K562 (cell line): ENCODE measurements around the gene TAC3. TPM values are rescaled to one million over a fixed set of nuclear protein-coding genes. Genes with fewer than 3 reads are reported as not detected.
A peak's percentile ranks its signal among the peaks of the same experiment; 100 is the strongest.

Source experiments
- ATAC-seq: fragments of 200-7000 bp; cut with Tn5 transposase; 3 replicates; pipeline ENCODE4 v1.9.1; 2020; ENCODE audit warnings: moderate library complexity
- BruUV-seq: library from RNA; stranded (reverse); fragments of 400-500 nt; replicated peaks from 2 replicates; lab custom pipeline; 2021; lab: Mats Ljungman, UMichigan
- CTCF ChIA-PET: fragments of 300-600 bp; formaldehyde crosslinking; extraction: SDS; loops from one replicate; lab custom pipeline; 2021; ENCODE audit warnings: low intra/inter-chr PET ratio; lab: Yijun Ruan, JAX
- POLR2A ChIA-PET: fragments of 300-600, 350-650 bp; sonication (Branson Sonifier 250); formaldehyde crosslinking; extraction: SDS; loops from one replicate; lab custom pipeline; 2021; ENCODE audit warnings: antibody characterized with exemption, inconsistent platforms; lab: Yijun Ruan, JAX
- DNase-seq, 4 experiments: peaks; one replicate each; pipeline versions ENCODE4 v3.0.0 to v3.0.0-alpha.2; 2011 to 2018; ENCODE audit warnings: low spot score in 3 of 4, mixed read lengths in 3 of 4; ENCODE audit errors: extremely low read depth in 1 of 4
- FAIRE-seq: peaks from 2 replicates; lab custom pipeline; 2011; peaks lifted over from hg19 to GRCh38; lab: Jason Lieb, UNC
- H2AFZ ChIP-seq: 2 replicates; pipeline ENCODE4 v1.6.0; 2011; ENCODE audit warnings: low read depth, low read length, control low read depth, inconsistent platforms
- H3K27ac ChIP-seq: fragments of 200-600 bp; 3 replicates; pipeline ENCODE4 v1.8.0; 2011; ENCODE audit warnings: low read depth, mild to moderate bottlenecking, control low read depth, inconsistent platforms, low read length, moderate library complexity, mixed read lengths; ENCODE audit errors: extremely low read depth
- H3K27me3 ChIP-seq, 2 experiments: fragments of 300-600 bp in 1 of 2; 2 replicates in 1 of 2; 3 replicates in 1 of 2; pipeline versions ENCODE4 v1.6.0 to v1.8.0; 2011; ENCODE audit warnings: inconsistent platforms in 2 of 2, low read length in 2 of 2, mild to moderate bottlenecking in 1 of 2, mixed read lengths in 1 of 2, moderate library complexity in 1 of 2; ENCODE audit not compliant: control insufficient read depth in 2 of 2, insufficient read depth in 2 of 2
- H3K36me3 ChIP-seq: fragments of 300-600 bp; 3 replicates; pipeline ENCODE4 v1.8.0; 2011; ENCODE audit warnings: mild to moderate bottlenecking, low read length, inconsistent platforms; ENCODE audit not compliant: control insufficient read depth, insufficient read depth
- H3K4me1 ChIP-seq, 2 experiments: fragments of 200-600 bp in 1 of 2; replicated peaks in 1 of 2; 2 replicates in 1 of 2; 3 replicates in 1 of 2; pipeline versions ENCODE4 v1.5.1 to v1.8.0; 2011; ENCODE audit warnings: inconsistent platforms in 2 of 2, low read length in 2 of 2, mild to moderate bottlenecking in 1 of 2, mixed read lengths in 1 of 2, moderate library complexity in 1 of 2; ENCODE audit not compliant: control insufficient read depth in 2 of 2, insufficient read depth in 2 of 2
- H3K4me2 ChIP-seq: 2 replicates; pipeline ENCODE4 v1.6.1; 2011; ENCODE audit warnings: low read length, control low read depth, inconsistent platforms, mixed read lengths; ENCODE audit not compliant: insufficient read depth
- H3K4me3 ChIP-seq: fragments of 200-600 bp; sonication (generic), shearing (Covaris generic); 2 replicates; pipeline ENCODE4 v1.5.1; 2016; ENCODE audit warnings: control low read depth, inconsistent platforms
- H3K79me2 ChIP-seq: fragments of 200-600 bp; 3 replicates; pipeline ENCODE4 v1.8.0; 2011; ENCODE audit warnings: low read length, inconsistent platforms; ENCODE audit not compliant: control insufficient read depth, insufficient read depth
- H3K9ac ChIP-seq, 2 experiments: 2 replicates each; pipeline versions ENCODE4 v1.6.0 to v1.6.1; 2011; ENCODE audit warnings: low read depth in 2 of 2, low read length in 2 of 2, control low read depth in 1 of 2, inconsistent platforms in 1 of 2, mild to moderate bottlenecking in 1 of 2, mixed read lengths in 1 of 2; ENCODE audit not compliant: insufficient read depth in 1 of 2
- H3K9me1 ChIP-seq: one replicate; pipeline ENCODE4 v1.6.0; 2011; ENCODE audit warnings: inconsistent platforms, mild to moderate bottlenecking, low read length, moderate library complexity; ENCODE audit not compliant: control insufficient read depth, insufficient read depth
- H3K9me3 ChIP-seq: replicated peaks from 2 replicates; pipeline ENCODE4 v1.5.1; 2011; ENCODE audit warnings: low read depth, low read length, inconsistent platforms; ENCODE audit not compliant: control insufficient read depth, insufficient read depth
- H4K20me1 ChIP-seq: replicated peaks from 2 replicates; pipeline ENCODE4 v1.6.1; 2011; ENCODE audit warnings: low read length, inconsistent platforms, mixed read lengths; ENCODE audit not compliant: control insufficient read depth, insufficient read depth
- ETS2 ChIP-seq: IDR thresholded peaks from 2 replicates; pipeline ENCODE4 v1.6.1; 2016; ENCODE audit warnings: borderline replicate concordance, missing genetic modification characterization, mild to moderate bottlenecking, moderate library complexity, missing compliant biosample characterization; ENCODE audit not compliant: poor library complexity, severe bottlenecking
- ZNF124 ChIP-seq: sonication (generic); formaldehyde crosslinking; IDR thresholded peaks from 2 replicates; pipeline ENCODE4 v1.8.1; 2022; ENCODE audit warnings: missing genetic modification reagents
- WGBS: fragments of 100-300 bp; shearing (Covaris generic); methylation state at CpG from one replicate; pipeline ENCODE4 v1.1.6; 2016; ENCODE audit warnings: low coverage, mixed read lengths; ENCODE audit not compliant: insufficient coverage; ENCODE audit errors: missing lambda C conversion rate; 5-methylcytosine and 5-hydroxymethylcytosine counted together
- in situ Hi-C: fragments of 300-500 bp; cut with MboI; formaldehyde crosslinking; loops from 4 replicates; pipeline ENCODE4 v1.15.0; 2018; ENCODE audit warnings: inconsistent platforms, mixed read lengths
- intact Hi-C: fragments of 100-400 bp; cut with micrococcal nuclease; formaldehyde crosslinking; loops from 2 replicates; pipeline ENCODE4 v1.14.2; 2022
- polyA plus RNA-seq, 8 experiments: library from polyadenylated mRNA; depleted of rRNA in 4 of 8; stranded (reverse) in 5 of 8; unstranded in 3 of 8; fragments of >200 nt; fragmentation: Nextera tagmentation in 2 of 8; fragmentation: Illumina TruSeq in 1 of 8; extraction: Ambion mirVana in 2 of 8; extraction: Trizol in 1 of 8; gene quantifications; 2 replicates each; pipeline versions ENCODE4 v1.2.1 to v1.2.3, GENCODE V29; 2011 to 2014; ENCODE audit warnings: inconsistent platforms in 1 of 8, missing spikeins in 1 of 8
- total RNA-seq, 7 experiments: library from RNA; depleted of rRNA in 6 of 7; stranded (reverse); fragments of >200 nt in 6 of 7; fragmentation: Illumina TruSeq in 2 of 7; extraction: Trizol in 2 of 7; gene quantifications; 2 replicates each; pipeline versions ENCODE4 v1.2.1 to v1.2.3, GENCODE V29; 2011 to 2021; ENCODE audit warnings: low replicate concordance in 1 of 7
- TF ChIP-seq, protein P1 (sequence below): sonication (generic); formaldehyde crosslinking; IDR thresholded peaks from 2 replicates; pipeline ENCODE4 v1.8.0; 2022; ENCODE audit warnings: missing genetic modification reagents, mild to moderate bottlenecking, borderline replicate concordance
- TF ChIP-seq, protein P2 (sequence below): fragments of 450-650 bp; IDR thresholded peaks from 2 replicates; pipeline ENCODE4 v1.7.0; 2016; ENCODE audit warnings: borderline replicate concordance
- TF ChIP-seq, protein P3 (sequence below): sonication (generic); formaldehyde crosslinking; IDR thresholded peaks from 2 replicates; pipeline ENCODE4 v1.8.0; 2022; ENCODE audit warnings: missing genetic modification reagents, mild to moderate bottlenecking, moderate library complexity, borderline replicate concordance

TAC3 gene
- total and polyA plus RNA-seq, 9 of the 15 experiments (the other 6 are each of a cell fraction or from before 2014, with no cell fraction given): 0.29 to 2.8 (median 1.4) TPM

DNA sequence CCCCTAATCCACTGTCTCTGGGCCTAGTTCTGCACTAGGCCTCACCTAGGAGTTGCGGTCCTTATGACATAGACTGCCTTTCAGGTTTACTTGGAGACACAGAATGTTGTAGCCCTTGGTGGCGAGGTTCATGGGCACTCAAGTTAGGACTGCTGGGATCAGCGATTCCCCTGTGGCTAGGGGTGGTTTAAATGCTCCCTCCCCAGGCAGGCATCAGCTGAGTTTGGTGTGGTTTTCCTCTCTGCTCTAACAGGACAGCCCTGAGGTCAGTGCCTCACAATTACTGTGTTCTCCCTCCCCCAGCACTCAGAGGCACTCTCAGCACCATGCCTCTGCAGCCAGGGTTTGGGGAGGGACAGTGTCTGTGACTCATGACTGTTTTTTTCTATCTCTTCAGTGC is 36.7 kb downstream of the TAC3 start:
- Histone ChIP-seq H3K36me3 (no peaks in the 10 kb centered on the region), H3K27me3 (no peaks in the 10 kb centered on the region), H3K27ac (no peak overlapping the region), H3K4me3 (no peak overlapping the region), H4K20me1 (no peaks in the 10 kb centered on the region), H2AFZ (0 out of 2 replicates have a peak overlapping the region, but pooled peaks have one; percentile 7), H3K79me2 (no peaks in the 10 kb centered on the region), H3K4me2 (no peak overlapping the region), H3K9me3 (no peaks in the 10 kb centered on the region), H3K9ac (peak overlapping the region in 1 of 2 experiments; percentile 45; a peak in 1 of 4 replicates), H3K9me1 (no peaks in the 10 kb centered on the region), H3K4me1 (0 out of 5 replicates have a peak, but pooled peaks cover 0 to 3% of the 10 kb centered on the region in 2 experiments)
- TF ChIP-seq, protein P1, sequence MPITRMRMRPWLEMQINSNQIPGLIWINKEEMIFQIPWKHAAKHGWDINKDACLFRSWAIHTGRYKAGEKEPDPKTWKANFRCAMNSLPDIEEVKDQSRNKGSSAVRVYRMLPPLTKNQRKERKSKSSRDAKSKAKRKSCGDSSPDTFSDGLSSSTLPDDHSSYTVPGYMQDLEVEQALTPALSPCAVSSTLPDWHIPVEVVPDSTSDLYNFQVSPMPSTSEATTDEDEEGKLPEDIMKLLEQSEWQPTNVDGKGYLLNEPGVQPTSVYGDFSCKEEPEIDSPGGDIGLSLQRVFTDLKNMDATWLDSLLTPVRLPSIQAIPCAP: no peak
- TF ChIP-seq ETS2: no peak
- TF ChIP-seq, protein P2, sequence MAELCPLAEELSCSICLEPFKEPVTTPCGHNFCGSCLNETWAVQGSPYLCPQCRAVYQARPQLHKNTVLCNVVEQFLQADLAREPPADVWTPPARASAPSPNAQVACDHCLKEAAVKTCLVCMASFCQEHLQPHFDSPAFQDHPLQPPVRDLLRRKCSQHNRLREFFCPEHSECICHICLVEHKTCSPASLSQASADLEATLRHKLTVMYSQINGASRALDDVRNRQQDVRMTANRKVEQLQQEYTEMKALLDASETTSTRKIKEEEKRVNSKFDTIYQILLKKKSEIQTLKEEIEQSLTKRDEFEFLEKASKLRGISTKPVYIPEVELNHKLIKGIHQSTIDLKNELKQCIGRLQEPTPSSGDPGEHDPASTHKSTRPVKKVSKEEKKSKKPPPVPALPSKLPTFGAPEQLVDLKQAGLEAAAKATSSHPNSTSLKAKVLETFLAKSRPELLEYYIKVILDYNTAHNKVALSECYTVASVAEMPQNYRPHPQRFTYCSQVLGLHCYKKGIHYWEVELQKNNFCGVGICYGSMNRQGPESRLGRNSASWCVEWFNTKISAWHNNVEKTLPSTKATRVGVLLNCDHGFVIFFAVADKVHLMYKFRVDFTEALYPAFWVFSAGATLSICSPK: no peak
- TF ChIP-seq, protein P3, sequence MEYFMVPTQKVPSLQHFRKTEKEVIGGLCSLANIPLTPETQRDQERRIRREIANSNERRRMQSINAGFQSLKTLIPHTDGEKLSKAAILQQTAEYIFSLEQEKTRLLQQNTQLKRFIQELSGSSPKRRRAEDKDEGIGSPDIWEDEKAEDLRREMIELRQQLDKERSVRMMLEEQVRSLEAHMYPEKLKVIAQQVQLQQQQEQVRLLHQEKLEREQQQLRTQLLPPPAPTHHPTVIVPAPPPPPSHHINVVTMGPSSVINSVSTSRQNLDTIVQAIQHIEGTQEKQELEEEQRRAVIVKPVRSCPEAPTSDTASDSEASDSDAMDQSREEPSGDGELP (CRISPR knock-in tag): 0 out of 2 replicates have a peak, but pooled peaks have one; percentile 16
- TF ChIP-seq ZNF124: no peak
- POLR2A ChIA-PET: interaction anchor here (0.7 to 1.3 kb wide), 3 partner anchors 206 to 547 kb away, joined by 3 read pairs; no protein-coding TSS in a partner anchor
- DNase-seq (peak in 3 of 4 experiments; percentile 1 to 22 (median 3)), ATAC-seq (peak; percentile 60), FAIRE-seq (peak; percentile 26)
- CTCF ChIA-PET: no interaction called here
- 61% methylated on average over 3 of the region's 3 CpGs for WGBS
- intact Hi-C loops: no loop called here
- BruUV-seq: no TSS peak
- in situ Hi-C loops: no loop called here
